HG03175 (cell line): ENCODE data around the gene HNRNPUL1.

Experiments
- ATAC-seq: cut with Tn5 transposase; IDR thresholded peaks from one replicate; pipeline ENCODE4 v1.9.1; 2021; ENCODE audit warnings: mild to moderate bottlenecking, moderate library complexity; ENCODE audit not compliant: unreplicated experiment

The HNRNPUL1 gene

DNA sequence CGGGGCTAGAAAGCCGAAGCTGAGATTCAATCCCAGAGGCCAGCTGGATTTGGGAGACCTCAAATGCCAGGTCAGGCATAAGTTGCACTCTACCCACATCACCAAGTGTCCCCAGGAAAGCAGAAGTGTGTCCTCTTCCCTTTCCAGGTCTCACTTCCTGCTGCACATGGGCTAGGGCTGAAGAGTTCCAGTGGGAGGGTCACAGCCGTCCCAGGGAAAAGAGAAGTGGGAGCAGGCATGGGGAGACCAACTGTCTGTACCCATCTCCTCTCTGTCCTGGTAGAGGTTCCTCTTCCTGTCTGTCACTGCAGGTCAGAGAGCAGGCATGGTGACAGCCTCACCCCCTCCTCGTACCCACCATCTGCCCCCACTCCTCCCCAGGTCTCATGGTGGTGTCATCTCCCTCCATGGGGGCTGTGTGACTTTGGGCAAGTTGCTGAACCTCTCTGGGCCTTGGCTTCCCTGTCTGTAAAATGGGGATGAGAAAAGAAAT lies 30.4 kb upstream of the HNRNPUL1 start:
- no peak for ATAC-seq

DNA sequence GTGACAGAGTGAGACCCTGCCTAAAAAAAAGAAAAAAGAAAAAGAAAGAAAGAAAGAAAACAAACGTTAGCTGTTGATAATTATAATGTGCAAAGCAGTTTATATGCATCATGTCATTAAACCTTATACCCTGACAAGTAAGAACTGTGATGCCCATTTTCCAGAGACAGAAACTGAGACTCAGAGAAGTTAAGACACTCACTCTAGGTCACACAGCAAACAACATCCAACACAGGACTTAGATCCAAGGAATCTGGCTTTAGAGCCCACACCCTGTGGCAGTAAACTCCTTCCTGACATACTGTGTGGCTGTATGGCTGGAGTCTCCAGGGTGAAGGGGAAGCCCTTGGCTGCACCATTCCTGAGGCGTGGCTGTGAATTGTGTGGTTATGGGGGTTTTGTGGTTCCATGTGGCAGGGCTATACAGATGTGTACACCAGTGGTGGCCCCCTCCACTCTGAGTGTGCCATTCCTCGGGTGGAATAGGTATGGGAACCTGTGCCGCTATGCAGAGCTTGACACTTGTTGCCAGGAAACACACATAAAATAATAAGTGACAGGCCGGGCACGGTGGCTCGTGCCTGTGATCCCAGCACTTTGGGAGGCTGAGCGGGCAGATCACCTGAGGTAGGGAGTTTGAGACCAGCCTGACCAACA lies 29.5 kb upstream of the HNRNPUL1 start:
- ATAC-seq: no peak

DNA sequence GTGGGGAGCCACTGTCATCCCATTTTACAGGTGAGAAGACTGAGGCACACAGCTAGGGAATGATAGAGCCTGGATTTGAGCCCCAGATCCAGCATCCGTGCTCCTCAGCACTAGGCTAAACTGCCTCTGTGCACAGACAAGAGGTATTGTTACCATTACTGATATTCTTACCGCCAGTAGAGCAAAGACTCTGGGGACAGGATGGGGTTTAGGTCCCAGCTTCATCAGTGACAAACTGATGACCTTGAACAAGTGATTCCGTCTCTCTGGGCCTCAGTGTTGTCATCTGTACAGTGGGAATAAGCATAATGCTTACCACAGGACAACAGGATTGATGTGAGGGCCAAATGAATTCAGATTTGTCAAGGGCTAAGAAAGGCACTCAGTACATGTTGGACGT lies 28.7 kb upstream of the HNRNPUL1 start:
- no peak for ATAC-seq

DNA sequence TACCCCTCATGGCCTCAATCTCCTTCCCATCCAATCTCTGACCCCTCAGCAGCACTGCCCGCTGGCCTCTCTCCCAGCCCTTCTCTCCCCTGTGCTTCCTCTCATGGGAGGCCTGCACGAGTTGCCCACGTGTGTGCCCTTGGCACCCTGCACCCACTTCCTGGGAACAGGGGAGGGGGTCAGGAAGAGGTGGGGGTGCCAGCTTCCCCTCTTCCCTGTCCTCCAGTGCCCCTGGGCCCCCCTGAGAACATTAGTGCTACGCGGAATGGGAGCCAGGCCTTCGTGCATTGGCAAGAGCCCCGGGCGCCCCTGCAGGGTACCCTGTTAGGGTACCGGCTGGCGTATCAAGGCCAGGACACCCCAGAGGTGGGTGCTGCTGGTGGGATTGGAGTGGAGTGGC lies 25.9 kb upstream of the HNRNPUL1 start:
- ATAC-seq: no peak

DNA sequence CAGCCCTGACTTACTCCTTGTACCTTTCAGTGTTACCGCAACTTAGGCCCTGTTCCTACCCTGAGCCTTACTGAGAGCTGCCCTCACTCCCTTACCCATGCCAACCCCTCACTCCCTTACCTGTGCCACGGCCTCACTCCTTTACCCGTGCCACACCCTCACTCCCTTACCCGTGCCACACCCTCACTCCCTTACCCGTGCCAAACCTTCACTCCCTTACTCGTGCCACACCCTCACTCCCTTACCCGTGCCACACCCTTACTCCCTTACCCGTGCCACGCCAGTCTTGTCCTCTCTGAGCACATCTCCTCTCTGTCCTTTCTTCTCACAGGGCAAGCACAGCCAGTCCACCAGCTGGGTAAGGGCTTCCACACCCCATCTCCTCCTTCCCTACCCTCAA lies 24.8 kb upstream of the HNRNPUL1 start:
- ATAC-seq: no peak

DNA sequence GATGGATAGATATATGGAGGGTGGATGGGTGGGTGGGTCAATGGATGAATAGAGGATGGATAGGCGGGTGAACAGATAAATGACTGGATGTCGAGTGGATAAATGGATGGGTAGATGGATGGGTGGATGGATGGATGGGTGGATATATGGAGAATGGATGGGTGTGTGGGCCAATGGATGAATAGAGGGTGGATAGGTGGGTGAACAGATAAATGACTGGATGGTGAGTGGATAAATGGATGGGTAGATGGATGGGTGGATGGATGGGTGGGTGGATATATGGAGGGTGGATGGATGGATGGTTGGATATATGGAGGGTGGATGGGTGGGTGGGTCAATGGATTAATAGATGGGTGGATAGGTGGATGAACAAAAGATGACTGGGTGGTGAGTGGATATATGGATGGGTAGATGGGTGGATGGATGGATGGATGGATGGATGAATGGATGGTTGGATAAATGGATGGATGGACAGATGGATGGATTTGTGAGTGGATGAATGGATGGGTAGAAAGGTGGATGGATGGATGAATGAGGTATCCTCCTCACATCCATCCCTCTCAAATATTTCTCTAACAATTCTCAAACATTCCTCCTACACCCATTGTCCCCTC lies 24.1 kb upstream of the HNRNPUL1 start:
- no peak for ATAC-seq

DNA sequence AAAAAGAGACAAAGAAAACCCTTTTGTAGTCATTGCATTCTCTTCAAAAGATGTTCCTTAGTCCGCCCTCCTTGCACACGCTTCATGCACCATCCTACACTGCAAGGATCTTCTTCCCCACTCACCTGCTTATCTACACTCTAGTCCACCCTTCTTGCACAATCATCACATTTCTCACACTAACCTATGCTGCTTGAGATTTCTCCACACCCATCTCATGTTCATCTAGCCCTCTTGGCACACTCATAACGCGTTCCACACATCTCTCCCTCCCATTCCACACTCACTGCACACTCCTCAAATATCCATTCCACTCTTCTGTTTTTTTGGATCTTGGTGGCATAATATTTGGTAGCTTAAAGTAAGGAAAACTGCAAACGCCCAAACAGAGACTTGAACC lies 22.3 kb upstream of the HNRNPUL1 start:
- ATAC-seq: no peak

DNA sequence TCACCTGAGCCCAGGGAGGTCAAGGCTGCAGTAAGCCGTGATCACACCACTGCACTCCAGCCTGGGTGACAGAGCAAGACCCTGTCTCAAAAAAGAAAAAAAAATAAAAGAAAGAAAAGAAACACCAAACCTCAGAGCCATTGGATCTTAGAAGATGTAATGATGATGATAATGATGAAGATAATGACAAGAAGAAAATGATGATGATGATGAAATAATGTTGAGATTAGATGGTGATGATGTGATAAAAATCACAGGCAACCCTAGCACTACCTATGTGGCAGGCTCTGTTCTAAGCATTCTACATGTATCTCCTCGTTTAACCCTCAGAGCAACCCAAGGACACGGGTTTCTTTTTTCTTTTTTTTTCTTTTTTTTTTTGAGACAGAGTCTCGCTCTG lies 20.1 kb upstream of the HNRNPUL1 start:
- no peak for ATAC-seq

DNA sequence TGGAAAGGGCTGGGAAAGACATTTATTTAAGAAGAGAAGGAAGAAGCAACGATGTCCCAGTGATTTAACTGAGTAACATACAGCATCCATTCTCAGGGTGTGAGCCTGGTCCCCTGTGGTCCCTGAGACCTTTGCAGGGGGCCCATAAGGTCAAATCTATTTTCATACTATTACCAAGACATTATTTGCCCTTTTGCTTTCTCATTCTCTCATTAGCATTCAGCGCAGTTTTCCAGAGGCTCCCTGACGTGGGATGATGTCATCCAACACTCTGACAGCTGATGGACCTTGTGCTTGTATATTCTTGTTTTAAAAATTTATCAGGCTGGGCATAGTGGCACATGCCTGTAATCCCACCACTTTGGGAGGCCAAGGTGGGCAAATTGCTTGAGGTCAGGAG lies 18.3 kb upstream of the HNRNPUL1 start:
- no peak for ATAC-seq

DNA sequence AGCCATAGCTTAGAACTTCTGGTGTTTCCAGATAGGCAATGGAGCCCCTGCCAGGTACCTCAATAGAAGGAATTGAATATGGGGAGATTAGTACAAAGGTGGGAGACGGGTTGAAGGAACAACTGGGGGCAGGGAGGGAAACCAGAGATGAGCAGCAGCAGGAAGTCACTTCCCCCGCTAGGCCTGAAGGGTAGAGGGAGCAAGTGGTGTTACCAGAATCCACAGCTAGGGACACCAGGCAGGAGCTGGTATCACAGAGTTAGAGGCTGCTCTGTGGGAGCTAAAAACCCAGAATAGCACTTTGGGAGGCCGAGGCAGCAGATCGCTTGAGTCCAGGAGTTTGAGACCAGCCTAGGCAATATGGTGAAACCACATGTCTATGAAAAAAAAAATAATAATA lies 15.3 kb upstream of the HNRNPUL1 start:
- no peak for ATAC-seq

DNA sequence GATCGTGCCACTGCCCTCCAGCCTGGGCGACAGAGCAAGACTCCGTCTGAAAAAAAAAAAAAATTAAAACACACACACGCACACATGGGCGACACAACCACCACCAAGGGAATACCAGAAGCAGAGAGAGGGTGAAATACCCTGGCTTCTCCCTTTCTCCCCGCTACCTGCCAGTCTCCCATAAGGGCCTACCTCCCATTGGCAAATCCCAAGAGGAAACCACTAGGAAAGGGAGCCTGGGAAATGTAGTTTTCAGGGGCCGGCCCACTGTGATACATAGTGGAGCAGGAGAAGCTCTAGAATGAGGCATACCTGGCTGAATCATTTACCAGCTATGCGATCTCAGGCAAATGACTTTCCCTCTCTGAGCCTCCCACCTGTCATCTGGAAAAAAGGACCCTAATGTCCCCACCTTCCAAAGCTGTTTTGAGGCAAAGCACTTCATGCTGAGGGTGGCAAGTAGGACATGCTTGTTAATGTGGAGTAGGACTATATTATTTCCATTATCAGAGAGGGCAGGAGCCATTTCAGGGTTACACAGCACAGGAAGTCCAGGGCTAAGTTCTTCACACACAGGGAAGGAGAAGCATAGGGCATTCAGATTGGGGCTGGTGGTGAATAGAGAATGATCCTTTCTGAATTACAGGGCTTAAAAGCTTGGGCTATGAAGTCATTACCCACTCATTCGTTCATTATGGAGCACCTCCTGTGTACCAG lies 14.3 kb upstream of the HNRNPUL1 start:
- ATAC-seq: no peak

DNA sequence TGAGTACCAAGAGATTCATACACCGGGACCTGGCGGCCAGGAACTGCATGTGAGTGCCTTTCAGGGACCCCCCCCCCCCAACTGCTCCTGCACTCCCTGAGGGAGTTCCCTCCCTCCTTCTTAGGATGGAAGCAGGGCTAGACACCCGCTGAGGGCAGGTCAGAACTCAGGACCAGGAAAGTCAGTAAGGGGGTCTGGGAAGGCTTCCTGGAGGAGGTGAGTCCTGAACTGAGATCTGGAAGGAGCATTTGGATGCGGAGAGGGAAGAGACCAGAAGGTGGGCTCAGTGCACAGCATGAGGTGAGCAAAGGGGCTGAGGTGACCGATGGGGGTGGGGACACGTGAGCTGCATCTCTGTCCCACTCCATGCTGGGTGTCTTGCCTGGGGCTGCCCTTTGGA lies 10.5 kb upstream of the HNRNPUL1 start:
- ATAC-seq: no peak

DNA sequence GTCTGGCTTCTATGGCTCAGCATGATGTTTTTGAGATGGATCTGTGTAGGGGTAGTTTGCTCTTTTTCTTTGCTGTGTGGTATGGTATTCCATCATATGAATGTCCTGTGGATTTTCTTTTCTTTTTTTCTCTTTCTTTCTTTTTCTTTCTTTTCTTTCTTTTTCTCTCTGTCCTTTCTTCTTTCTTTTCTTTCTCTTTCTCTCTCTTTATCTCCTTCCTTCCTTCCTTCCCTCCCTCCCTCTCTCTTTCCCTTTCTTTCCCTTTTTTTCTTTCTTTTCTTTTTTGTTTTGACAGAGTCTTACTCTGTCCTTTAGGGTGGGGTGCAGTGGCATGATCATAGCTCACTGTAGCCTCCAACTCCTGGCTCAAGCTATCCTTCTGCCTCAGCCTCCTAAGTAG lies 9.0 kb upstream of the HNRNPUL1 start:
- no peak for ATAC-seq

DNA sequence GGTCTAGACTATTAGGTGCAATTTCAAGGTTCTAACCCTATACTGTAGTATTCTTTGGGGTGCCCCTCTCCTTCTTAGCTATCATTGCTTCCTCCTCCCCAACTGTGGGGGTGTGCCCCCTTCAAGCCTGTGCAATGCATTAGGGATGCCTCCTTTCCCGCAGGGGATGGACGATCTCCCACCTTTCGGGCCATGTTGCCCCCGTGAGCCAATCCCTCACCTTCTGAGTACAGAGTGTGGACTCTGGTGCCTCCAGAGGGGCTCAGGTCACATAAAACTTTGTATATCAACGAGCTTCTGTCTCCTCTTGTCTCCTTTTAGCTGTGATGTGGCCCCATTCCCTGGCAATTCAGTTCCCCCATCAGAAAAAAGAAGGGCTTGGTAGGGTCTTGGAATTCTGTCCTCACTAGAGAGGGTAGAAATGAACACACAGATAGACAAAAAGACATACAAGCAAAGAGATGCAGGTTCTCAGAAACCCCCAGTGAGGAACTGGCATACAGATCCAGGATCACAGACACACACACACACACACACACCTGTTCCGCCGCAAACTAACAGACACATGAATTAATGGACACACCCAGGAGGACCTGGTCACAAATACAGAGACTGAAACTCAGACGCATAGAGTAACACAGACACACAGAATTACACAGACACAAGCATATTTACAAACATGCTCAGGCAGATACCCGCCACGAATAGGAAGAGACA lies 2.5 kb upstream of the HNRNPUL1 start:
- ATAC-seq: no peak

DNA sequence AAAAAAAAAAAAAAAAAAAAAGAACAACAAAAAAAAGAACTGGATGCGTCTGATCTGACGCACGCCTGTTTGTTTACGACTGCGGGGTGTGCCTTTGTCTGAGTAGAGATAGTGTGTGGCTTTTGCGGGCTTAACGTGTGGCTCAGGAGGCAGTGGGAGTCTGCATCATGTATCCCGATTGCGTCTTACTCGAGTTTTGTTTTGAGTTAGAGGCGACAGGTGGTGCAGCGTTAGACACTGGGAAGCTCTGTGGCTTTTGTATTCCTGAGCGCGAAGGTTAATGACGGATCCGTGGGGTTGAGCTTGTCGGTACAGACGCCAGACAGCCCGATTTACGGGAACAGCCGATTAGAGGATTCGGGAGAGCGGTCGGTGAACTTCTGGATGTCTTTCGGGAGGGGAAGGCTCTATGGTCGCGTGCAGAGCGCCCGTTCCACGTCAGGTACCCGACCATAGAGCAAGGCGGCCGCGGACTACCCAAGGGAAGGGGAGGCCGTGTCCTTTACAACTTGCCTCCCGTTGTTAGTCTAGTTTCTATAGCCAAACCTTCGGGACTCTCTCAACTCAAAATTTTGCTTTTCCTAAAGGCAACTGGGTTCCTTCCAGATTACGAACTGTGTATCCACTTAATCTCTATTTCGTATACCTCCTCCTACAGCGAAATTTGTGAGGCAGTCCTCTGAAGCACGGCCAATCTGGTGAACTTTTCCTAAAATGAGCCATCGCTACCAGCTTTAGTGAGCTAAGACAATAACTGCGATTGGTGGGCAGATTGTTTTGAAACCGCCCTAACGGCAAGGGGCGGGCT lies 926 bp upstream of the HNRNPUL1 start:
- peak; percentile 5 for ATAC-seq

DNA sequence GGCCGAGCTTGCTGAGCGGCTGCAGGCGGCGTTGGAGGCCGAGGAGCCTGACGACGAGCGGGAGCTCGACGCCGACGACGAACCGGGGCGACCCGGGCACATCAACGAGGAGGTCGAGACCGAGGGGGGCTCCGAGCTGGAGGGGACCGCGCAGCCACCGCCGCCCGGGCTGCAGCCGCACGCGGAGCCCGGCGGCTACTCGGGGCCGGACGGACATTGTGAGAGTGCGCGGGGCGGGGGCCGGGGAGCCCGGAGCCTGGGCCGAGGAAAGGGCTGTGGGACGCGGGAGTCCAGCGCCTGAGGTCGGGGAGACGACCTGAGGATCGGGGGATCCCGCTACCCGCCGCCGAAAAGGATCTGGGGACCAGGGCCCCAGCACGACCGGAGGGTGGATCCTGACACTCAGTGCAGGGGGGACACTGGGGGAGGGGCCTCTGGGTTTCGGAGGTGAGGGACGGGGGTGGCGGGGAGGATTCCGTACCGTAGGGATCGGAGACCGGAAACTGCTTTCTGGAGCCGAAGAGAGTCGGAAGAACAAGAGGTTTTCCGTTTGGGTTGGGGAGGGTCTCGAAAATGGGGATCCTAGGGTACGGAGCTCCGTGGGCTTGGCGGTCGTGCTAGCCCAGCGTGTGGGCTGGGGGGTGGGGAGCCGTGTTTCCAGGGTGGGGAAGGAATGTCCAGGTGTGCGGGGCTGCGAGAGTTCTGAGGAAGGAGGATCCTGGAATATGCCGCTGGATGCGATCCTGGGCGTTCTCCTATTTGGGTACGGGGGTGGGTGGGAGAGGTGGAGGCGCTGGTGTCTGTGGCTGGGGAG lies 616 bp downstream of the HNRNPUL1 start:
- ATAC-seq: no peak

DNA sequence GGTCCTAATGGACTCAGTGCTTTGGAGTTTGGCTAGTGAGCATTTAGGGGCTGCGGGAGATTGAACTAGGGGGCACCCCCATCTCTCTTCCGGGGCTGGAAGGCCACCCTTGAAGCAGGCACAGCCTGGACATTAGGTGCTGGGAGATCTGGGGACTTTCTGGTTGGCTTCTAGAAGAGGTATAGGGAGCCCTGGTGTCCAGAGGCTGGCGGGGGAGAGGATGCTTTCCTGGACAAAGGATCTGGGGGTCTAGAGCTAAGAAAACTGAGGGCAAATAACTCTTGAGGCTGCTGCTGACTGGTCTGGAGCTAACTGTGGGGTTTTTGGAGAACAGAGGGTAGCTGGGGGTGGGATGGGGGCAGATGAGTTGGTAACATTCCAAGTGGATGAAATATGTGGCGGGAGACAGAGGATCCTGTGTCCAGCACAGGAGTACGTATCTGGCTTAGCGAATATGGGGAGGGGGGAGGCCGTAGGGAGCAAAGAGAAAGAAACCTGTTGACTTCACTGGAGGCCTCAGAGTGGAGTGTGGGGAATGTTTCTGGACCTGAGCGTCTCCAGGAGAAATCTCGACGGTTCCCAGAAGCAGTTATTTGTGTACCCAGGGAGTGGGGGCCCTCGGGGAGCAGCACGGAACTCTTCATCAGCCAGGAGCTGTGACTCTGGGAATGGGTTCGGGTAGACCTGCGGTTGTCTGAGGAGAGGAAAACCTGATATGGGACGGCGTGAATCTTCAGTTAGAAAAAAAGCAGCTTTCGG lies 1.4 kb downstream of the HNRNPUL1 start:
- no peak for ATAC-seq

DNA sequence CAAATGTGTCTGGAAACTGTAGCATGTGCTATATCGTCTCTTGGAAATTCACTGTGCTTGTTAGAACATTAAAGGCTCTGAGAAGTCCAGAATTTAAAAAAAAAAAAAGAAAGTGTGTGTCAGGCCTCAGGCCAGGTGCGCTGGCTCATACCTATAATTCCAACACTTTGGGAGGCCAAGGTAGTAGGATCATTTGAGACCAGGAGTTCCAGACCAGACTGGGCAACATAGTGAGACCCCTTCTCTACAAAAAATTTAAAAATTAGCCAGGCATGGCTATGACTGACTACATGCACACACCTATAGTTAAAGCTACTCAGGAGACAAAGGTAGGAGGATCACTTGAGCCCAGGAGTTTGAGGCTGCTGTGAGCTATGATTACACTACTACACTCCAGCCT lies 4.9 kb downstream of the HNRNPUL1 start:
- ATAC-seq: no peak

DNA sequence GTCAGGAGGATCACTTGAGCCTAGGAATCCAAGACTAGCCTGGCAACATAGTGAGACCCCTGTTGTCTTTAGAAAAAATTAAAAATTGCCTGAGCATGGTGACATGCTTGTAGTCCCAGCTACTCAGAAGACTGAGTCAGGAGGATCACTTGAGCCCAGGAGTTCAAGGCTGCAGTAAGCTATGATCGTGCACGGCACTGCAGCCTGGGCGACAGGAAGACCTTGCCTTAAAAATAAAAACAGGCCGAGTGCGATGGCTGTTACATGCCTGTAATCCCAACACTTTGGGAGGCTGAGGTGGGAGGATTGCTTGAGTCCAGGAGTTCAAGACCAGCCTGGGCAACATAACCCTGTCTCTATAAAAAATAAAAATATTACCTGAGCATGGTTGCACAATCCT lies 5.4 kb downstream of the HNRNPUL1 start:
- no peak for ATAC-seq
